ENCODE data around the gene OR52E4. TPM values are rescaled to one million over a fixed set of nuclear protein-coding genes. Genes with fewer than 3 reads are reported as not detected.

Gene OR52E4
- polyA plus RNA-seq, 3 donors, result not detected

- Histone ChIP-seq H3K9ac (ENCODE audit: insufficient read depth, low read length, poor library complexity, severe bottlenecking) (no peak overlapping the region), H3K27ac (ENCODE audit: low read depth in 1 of 2, low read length in 2 of 2) (no peak overlapping the region), H3K4me2 (replicated peaks; ENCODE audit: extremely low read depth, low read length, poor library complexity, severe bottlenecking) (no peak overlapping the region), H3K4me1 (ENCODE audit: control insufficient read depth in 1 of 2, insufficient read depth in 2 of 2, low read length in 2 of 2) (no peaks in the 10 kb centered on the region), H3K79me2 (ENCODE audit: insufficient read depth, low read length) (no peaks in the 10 kb centered on the region), H4K20me1 (ENCODE audit: insufficient read depth, low read length) (no peaks in the 10 kb centered on the region), H3K9me3 (replicated peaks in 1 of 2; ENCODE audit: control insufficient read depth in 1 of 2, insufficient read depth in 1 of 2, low read length in 2 of 2) (no peaks in the 10 kb centered on the region), H3K36me3 (replicated peaks in 1 of 2; ENCODE audit: control insufficient read depth in 1 of 2, insufficient read depth in 2 of 2, low read length in 2 of 2) (no peaks in the 10 kb centered on the region), H3K4me3 (replicated peaks in 1 of 3; ENCODE audit: low read depth in 2 of 3, low read length in 3 of 3) (no peak overlapping the region), H3K27me3 (ENCODE audit: control insufficient read depth in 2 of 2, insufficient read depth in 2 of 2, low read length in 2 of 2) (no peaks in the 10 kb centered on the region), H2AFZ (ENCODE audit: insufficient read depth, low read depth, low read length, poor library complexity, severe bottlenecking) (no peak overlapping the region)
- Mint-ChIP-seq H3K36me3 (no peaks in the 10 kb centered on the region), H3K27me3 (ENCODE audit: low read depth in 3 of 3) (peaks cover 0 to 2% (median 0%) of the 10 kb centered on the region in 3 donors), H3K4me3 (no peak overlapping the region), H3K4me1 (no peaks in the 10 kb centered on the region), H3K9me3 (peaks cover 0 to 2% (median 0%) of the 10 kb centered on the region in 7 donors), H3K27ac (no peak overlapping the region)
- TF ChIP-seq CTCF (IDR thresholded peaks at IDR 0.05), result no peak
- intact Hi-C loops (cut with micrococcal nuclease), result no loop called here
- no peak for DNase-seq
These were observed 32.7 kb upstream of the OR52E4 start for GRCh38 chr11:5847711-5848110.

- H3K4me1 Mint-ChIP-seq, result no peaks in the 10 kb centered on the region
- no peak overlapping the region for H3K27ac Mint-ChIP-seq
- no peaks in the 10 kb centered on the region for H3K4me1 ChIP-seq (ENCODE audit: control insufficient read depth in 1 of 2, insufficient read depth in 2 of 2, low read length in 2 of 2)
- no peak for DNase-seq
- no peaks in the 10 kb centered on the region for H3K36me3 ChIP-seq (replicated peaks in 1 of 2; ENCODE audit: control insufficient read depth in 1 of 2, insufficient read depth in 2 of 2, low read length in 2 of 2)
- H3K9me3 Mint-ChIP-seq, result peaks cover 0 to 5% (median 0%) of the 10 kb centered on the region in 7 donors
- H3K4me3 Mint-ChIP-seq, result no peak overlapping the region
- no CpG with 5 or more reads among the region's 1 CpG for WGBS (ENCODE audit: insufficient coverage)
- H3K4me3 ChIP-seq (replicated peaks in 1 of 3; ENCODE audit: low read depth in 2 of 3, low read length in 3 of 3), result no peak overlapping the region
- no peaks in the 10 kb centered on the region for H3K79me2 ChIP-seq (ENCODE audit: insufficient read depth, low read length)
- no peaks in the 10 kb centered on the region for H4K20me1 ChIP-seq (ENCODE audit: insufficient read depth, low read length)
- H3K4me2 ChIP-seq (replicated peaks; ENCODE audit: extremely low read depth, low read length, poor library complexity, severe bottlenecking), result no peak overlapping the region
- intact Hi-C loops (cut with micrococcal nuclease), result no loop called here
- no peak for TF ChIP-seq CTCF (IDR thresholded peaks at IDR 0.05)
- peaks cover 0 to 2% (median 0%) of the 10 kb centered on the region in 3 donors for H3K27me3 Mint-ChIP-seq (ENCODE audit: low read depth in 3 of 3)
- no peak overlapping the region for H3K9ac ChIP-seq (ENCODE audit: insufficient read depth, low read length, poor library complexity, severe bottlenecking)
- H3K27me3 ChIP-seq (ENCODE audit: control insufficient read depth in 2 of 2, insufficient read depth in 2 of 2, low read length in 2 of 2), result no peaks in the 10 kb centered on the region
- no peaks in the 10 kb centered on the region for H3K36me3 Mint-ChIP-seq
- no peaks in the 10 kb centered on the region for H3K9me3 ChIP-seq (replicated peaks in 1 of 2; ENCODE audit: control insufficient read depth in 1 of 2, insufficient read depth in 1 of 2, low read length in 2 of 2)
- no peak overlapping the region for H2AFZ ChIP-seq (ENCODE audit: insufficient read depth, low read depth, low read length, poor library complexity, severe bottlenecking)
- H3K27ac ChIP-seq (ENCODE audit: low read depth in 1 of 2, low read length in 2 of 2), result no peak overlapping the region
These were observed 29.4 kb upstream of the OR52E4 start for GRCh38 chr11:5851002-5851401.
